MCF 10A (cell line): ENCODE results near the gene SUGP2. TPM values are rescaled to one million over a fixed set of nuclear protein-coding genes. Genes with fewer than 3 reads are reported as not detected.

Experiments used
- BruUV-seq: library from RNA; stranded (reverse); fragments of 400-500 nt; replicated peaks from 2 replicates; lab custom pipeline; 2021; lab: Mats Ljungman, UMichigan
- CTCF ChIA-PET: fragments of 300-600 bp; sonication (Branson Sonifier 250); formaldehyde crosslinking; extraction: SDS; loops from one replicate; lab custom pipeline; 2021; ENCODE audit warnings: antibody characterized with exemption, inconsistent platforms; lab: Yijun Ruan, JAX
- POLR2A ChIA-PET: fragments of 300-600, 350-650 bp; sonication (Branson Sonifier 250); formaldehyde crosslinking; extraction: SDS; loops from one replicate; lab custom pipeline; 2020; ENCODE audit warnings: antibody characterized with exemption, inconsistent platforms; lab: Yijun Ruan, JAX
- DNase-seq: peaks from one replicate; pipeline ENCODE4 v3.0.0-alpha.2; 2018; ENCODE audit not compliant: unreplicated experiment
- H3K27ac Mint-ChIP-seq: one replicate; pipeline ENCODE4 v1.8.0; 2022; ENCODE audit warnings: mild to moderate bottlenecking, low read depth, mixed read lengths; ENCODE audit not compliant: unreplicated experiment
- H3K27me3 Mint-ChIP-seq: one replicate; pipeline ENCODE4 v1.8.0; 2022; ENCODE audit warnings: mixed read lengths; ENCODE audit not compliant: insufficient read depth, unreplicated experiment
- H3K36me3 Mint-ChIP-seq: one replicate; pipeline ENCODE4 v1.8.0; 2022; ENCODE audit warnings: mild to moderate bottlenecking, moderate library complexity, mixed read lengths; ENCODE audit not compliant: insufficient read depth, unreplicated experiment
- H3K4me1 Mint-ChIP-seq: one replicate; pipeline ENCODE4 v1.8.0; 2022; ENCODE audit warnings: mixed read lengths; ENCODE audit not compliant: insufficient read depth, unreplicated experiment
- H3K4me3 Mint-ChIP-seq: one replicate; pipeline ENCODE4 v1.8.0; 2022; ENCODE audit warnings: mild to moderate bottlenecking, moderate library complexity, mixed read lengths; ENCODE audit not compliant: unreplicated experiment
- H3K9me3 Mint-ChIP-seq: one replicate; pipeline ENCODE4 v1.8.0; 2022; ENCODE audit warnings: mixed read lengths; ENCODE audit not compliant: unreplicated experiment
- CTCF ChIP-seq: fragments of 200-600 bp; IDR thresholded peaks from one replicate; pipeline ENCODE4 v1.8.0; 2022; ENCODE audit warnings: antibody characterized with exemption, mild to moderate bottlenecking; ENCODE audit not compliant: unreplicated experiment
- intact Hi-C: fragments of 100-400 bp; cut with micrococcal nuclease; formaldehyde crosslinking; loops from 2 replicates; pipeline ENCODE4 v1.14.1; 2022
- total RNA-seq: library from RNA; stranded (reverse); gene quantifications from 2 replicates; pipeline ENCODE4 v1.2.3, GENCODE V29; 2022

SUGP2 gene
- total RNA-seq, 1 experiment from 2014 or later = 69.1 TPM

GRCh38 chr19:19022380-19022961 lies 10.8 kb downstream of the SUGP2 start:
- intact Hi-C loops = no loop called here
- peaks cover 88% of the 10 kb centered on the region for H3K36me3 Mint-ChIP-seq
- BruUV-seq = no TSS peak
- no peak overlapping the region for H3K4me3 Mint-ChIP-seq
- POLR2A ChIA-PET = no interaction called here
- H3K27me3 Mint-ChIP-seq = no peaks in the 10 kb centered on the region
- no peak for TF ChIP-seq CTCF
- no peak overlapping the region for H3K27ac Mint-ChIP-seq
- H3K4me1 Mint-ChIP-seq = peaks cover 13% of the 10 kb centered on the region
- no peak for DNase-seq
- H3K9me3 Mint-ChIP-seq = no peaks in the 10 kb centered on the region
- CTCF ChIA-PET = interaction anchor here (1.1 to 1.2 kb wide), 2 partner anchors 28 to 89 kb away, joined by 3 to 4 read pairs; no protein-coding TSS in a partner anchor

GRCh38 chr19:19021115-19021514 lies 12.2 kb downstream of the SUGP2 start:
- H3K27ac Mint-ChIP-seq = no peak overlapping the region
- no peaks in the 10 kb centered on the region for H3K9me3 Mint-ChIP-seq
- BruUV-seq = no TSS peak
- H3K36me3 Mint-ChIP-seq = peaks cover 88% of the 10 kb centered on the region
- intact Hi-C loops = no loop called here
- no peaks in the 10 kb centered on the region for H3K27me3 Mint-ChIP-seq
- H3K4me1 Mint-ChIP-seq = peaks cover 8% of the 10 kb centered on the region
- H3K4me3 Mint-ChIP-seq = no peak overlapping the region
- peak; percentile 14 for DNase-seq
- CTCF ChIA-PET = interaction anchor here (0.6 to 1.2 kb wide), 3 partner anchors 88 to 174 kb away, joined by 3 to 5 read pairs (median 4); partner anchors contain the start of gene COPE
- TF ChIP-seq CTCF = no peak
- POLR2A ChIA-PET = interaction anchor here (0.6 kb wide), 1 partner anchor 13 kb away, joined by 3 read pairs; no protein-coding TSS in a partner anchor

GRCh38 chr19:19010551-19010950 lies 22.8 kb downstream of the SUGP2 start:
- POLR2A ChIA-PET = no interaction called here
- H3K4me1 Mint-ChIP-seq = peaks cover 7% of the 10 kb centered on the region
- no peaks in the 10 kb centered on the region for H3K27me3 Mint-ChIP-seq
- H3K36me3 Mint-ChIP-seq = peaks cover 90% of the 10 kb centered on the region
- intact Hi-C loops = no loop called here
- CTCF ChIA-PET = interaction anchor here (2.4 kb wide), 1 partner anchor 24 kb away, joined by 8 read pairs; no protein-coding TSS in a partner anchor
- DNase-seq = no peak
- BruUV-seq = no TSS peak
- H3K4me3 Mint-ChIP-seq = no peak overlapping the region
- H3K27ac Mint-ChIP-seq = no peak overlapping the region
- H3K9me3 Mint-ChIP-seq = no peaks in the 10 kb centered on the region
- TF ChIP-seq CTCF = no peak

- TF ChIP-seq CTCF = no peak
- intact Hi-C loops = no loop called here
- H3K27ac Mint-ChIP-seq = no peak overlapping the region
- H3K27me3 Mint-ChIP-seq = no peaks in the 10 kb centered on the region
- POLR2A ChIA-PET = interaction anchor here (1.3 kb wide), 1 partner anchor 13 kb away, joined by 3 read pairs; no protein-coding TSS in a partner anchor
- DNase-seq = no peak
- BruUV-seq = no TSS peak
- peaks cover 93% of the 10 kb centered on the region for H3K36me3 Mint-ChIP-seq
- H3K4me3 Mint-ChIP-seq = no peak overlapping the region
- H3K4me1 Mint-ChIP-seq = peaks cover 7% of the 10 kb centered on the region
- CTCF ChIA-PET = interaction anchor here (2.4 kb wide), 1 partner anchor 23 kb away, joined by 8 read pairs; no protein-coding TSS in a partner anchor
- H3K9me3 Mint-ChIP-seq = no peaks in the 10 kb centered on the region
Observed at GRCh38 chr19:19009951-19010350, 23.4 kb downstream of the SUGP2 start.
